Endodermal cell (in vitro differentiated cells): ENCODE measurements around the gene IVD. TPM values are rescaled to one million over a fixed set of nuclear protein-coding genes. Genes with fewer than 3 reads are reported as not detected.

ENCODE experiments used
- DNase-seq: peaks from one replicate; pipeline ENCODE4 v3.0.0-alpha.2; 2017
- H3K27ac ChIP-seq: 2 replicates; pipeline ENCODE4 v1.5.1; 2013; ENCODE audit warnings: mild to moderate bottlenecking, low read depth, low read length, moderate library complexity
- H3K27me3 ChIP-seq: 2 replicates; pipeline ENCODE4 v1.6.1; 2013; ENCODE audit warnings: mild to moderate bottlenecking, low read length, moderate library complexity; ENCODE audit not compliant: insufficient read depth, control insufficient read depth, poor library complexity, severe bottlenecking
- H3K36me3 ChIP-seq: 2 replicates; pipeline ENCODE4 v1.7.0; 2013; ENCODE audit warnings: mild to moderate bottlenecking, low read length, moderate library complexity; ENCODE audit not compliant: control insufficient read depth, insufficient read depth
- H3K4me1 ChIP-seq: one replicate; pipeline ENCODE4 v1.7.0; 2013; ENCODE audit warnings: low read length; ENCODE audit not compliant: control insufficient read depth, insufficient read depth
- H3K4me3 ChIP-seq: 2 replicates; pipeline ENCODE4 v1.5.1; 2013; ENCODE audit warnings: mild to moderate bottlenecking, low read length, moderate library complexity
- H3K9ac ChIP-seq: 2 replicates; pipeline ENCODE4 v1.6.1; 2013; ENCODE audit warnings: mild to moderate bottlenecking, low read length, moderate library complexity; ENCODE audit not compliant: poor library complexity, severe bottlenecking; ENCODE audit errors: extremely low read depth
- H3K9me3 ChIP-seq: 2 replicates; pipeline ENCODE4 v1.6.1; 2013; ENCODE audit warnings: mild to moderate bottlenecking, low read length, moderate library complexity; ENCODE audit not compliant: control insufficient read depth
- H3K27ac Mint-ChIP-seq: 2 replicates; pipeline ENCODE4 v1.8.0; 2020; ENCODE audit warnings: mixed read lengths
- H3K27me3 Mint-ChIP-seq: 2 replicates; pipeline ENCODE4 v1.8.0; 2021; ENCODE audit warnings: mild to moderate bottlenecking, mixed read lengths; ENCODE audit not compliant: insufficient read depth
- H3K36me3 Mint-ChIP-seq: 2 replicates; pipeline ENCODE4 v1.8.0; 2020; ENCODE audit warnings: low read depth, mixed read lengths
- H3K4me1 Mint-ChIP-seq: 2 replicates; pipeline ENCODE4 v1.8.0; 2020; ENCODE audit warnings: mixed read lengths
- H3K4me3 Mint-ChIP-seq: 2 replicates; pipeline ENCODE4 v1.8.0; 2020; ENCODE audit warnings: mild to moderate bottlenecking, moderate library complexity, mixed read lengths
- H3K9me3 Mint-ChIP-seq: 2 replicates; pipeline ENCODE4 v1.8.0; 2020; ENCODE audit warnings: mild to moderate bottlenecking, mixed read lengths
- CTCF ChIP-seq: fragments of 200-600 bp; sonication (generic); conservative IDR thresholded peaks from 2 replicates; pipeline ENCODE4 v1.5.0; 2021; ENCODE audit warnings: antibody characterized with exemption, mild to moderate bottlenecking
- WGBS, 2 experiments: methylation state at CpG; one replicate each; pipeline versions ENCODE4 v1.1.5 to v1.1.7; 2013; ENCODE audit warnings: missing lambda C conversion rate in 2 of 2, mixed read lengths in 1 of 2; ENCODE audit not compliant: insufficient coverage in 1 of 2, insufficient read length in 1 of 2; 5-methylcytosine and 5-hydroxymethylcytosine counted together
- total RNA-seq, 2 donors: library from RNA; stranded (reverse); fragmentation: NEBNext Ultra II Directional in 1 of 2; extraction: Animal tissue kit (Norgen Biotek cat#: 25700) in 1 of 2; gene quantifications; 2 replicates in 1 of 2; 3 replicates in 1 of 2; pipeline ENCODE4 v1.2.1, GENCODE V29; 2021

The IVD gene
- total RNA-seq, 2 donors from 2014 or later = 90.6 to 98.7 TPM

GRCh38 chr15:40467261-40467615 lies 61.6 kb downstream of the IVD start:
- Mint-ChIP-seq H3K27ac (no peak overlapping the region), H3K9me3 (no peaks in the 10 kb centered on the region), H3K27me3 (no peaks in the 10 kb centered on the region), H3K4me3 (no peak overlapping the region), H3K36me3 (peaks cover 34% of the 10 kb centered on the region), H3K4me1 (peaks cover 15% of the 10 kb centered on the region)
- H3K27me3 ChIP-seq = no peaks in the 10 kb centered on the region
- H3K4me3 ChIP-seq = no peak overlapping the region
- no peak overlapping the region for H3K9ac ChIP-seq
- no peak for DNase-seq
- H3K27ac ChIP-seq = no peak overlapping the region
- no peaks in the 10 kb centered on the region for H3K9me3 ChIP-seq
- TF ChIP-seq CTCF = no peak
- peaks cover 35% of the 10 kb centered on the region for H3K36me3 ChIP-seq
- peaks cover 9% of the 10 kb centered on the region for H3K4me1 ChIP-seq

GRCh38 chr15:40468898-40469331 lies 63.3 kb downstream of the IVD start:
- peaks cover 15% of the 10 kb centered on the region for H3K4me1 Mint-ChIP-seq
- H3K4me1 ChIP-seq = peaks cover 10% of the 10 kb centered on the region
- peaks cover 23% of the 10 kb centered on the region for H3K36me3 ChIP-seq
- H3K27ac Mint-ChIP-seq = no peak overlapping the region
- DNase-seq = no peak
- H3K4me3 ChIP-seq = no peak overlapping the region
- H3K4me3 Mint-ChIP-seq = no peak overlapping the region
- 96 to 100% methylated on average over 2 to 4 of the region's 4 CpGs for whole genome bisulfite sequencing, 2 experiments
- TF ChIP-seq CTCF = no peak
- no peak overlapping the region for H3K27ac ChIP-seq
- no peaks in the 10 kb centered on the region for H3K9me3 ChIP-seq
- no peak overlapping the region for H3K9ac ChIP-seq
- H3K9me3 Mint-ChIP-seq = no peaks in the 10 kb centered on the region
- no peaks in the 10 kb centered on the region for H3K27me3 Mint-ChIP-seq
- H3K36me3 Mint-ChIP-seq = peaks cover 28% of the 10 kb centered on the region
- H3K27me3 ChIP-seq = no peaks in the 10 kb centered on the region

- Histone ChIP-seq H3K4me3 (peak overlapping the region; percentile 74), H3K9ac (no peak overlapping the region), H3K27ac (peak overlapping the region; percentile 61), H3K27me3 (no peaks in the 10 kb centered on the region), H3K9me3 (no peaks in the 10 kb centered on the region), H3K4me1 (peaks cover 10% of the 10 kb centered on the region), H3K36me3 (peaks cover 14% of the 10 kb centered on the region)
- Mint-ChIP-seq H3K9me3 (no peaks in the 10 kb centered on the region), H3K4me1 (peaks cover 15% of the 10 kb centered on the region), H3K36me3 (peaks cover 24% of the 10 kb centered on the region), H3K27me3 (no peaks in the 10 kb centered on the region), H3K4me3 (peak overlapping the region; percentile 73), H3K27ac (peak overlapping the region; percentile 86)
- TF ChIP-seq CTCF = no peak
- 93 to 94% methylated on average over 7 of the region's 7 CpGs for WGBS, 2 experiments
- no peak for DNase-seq
Measured at GRCh38 chr15:40469776-40470390, 64.3 kb downstream of the IVD start.
